B cell (primary cell): ENCODE data around the gene STAB1. TPM values are rescaled to one million over a fixed set of nuclear protein-coding genes. Genes with fewer than 3 reads are reported as not detected.

Experiments used
- ATAC-seq: fragments of 200-7000 bp; cut with Tn5 transposase; one replicate; pipeline ENCODE4 v1.10.0; 2021; ENCODE audit warnings: low read depth, mild to moderate bottlenecking, moderate number of reproducible peaks, moderate library complexity
- CTCF ChIA-PET: fragments of 350-600 bp; sonication (Branson Sonifier 250); formaldehyde crosslinking; loops from one replicate; lab custom pipeline; 2021; ENCODE audit warnings: antibody characterized with exemption, inconsistent platforms; lab: Charles Lee
- POLR2A ChIA-PET: fragments of 350-600 bp; sonication (Branson Sonifier 250); formaldehyde crosslinking; loops from one replicate; lab custom pipeline; 2021; ENCODE audit warnings: antibody characterized with exemption; lab: Charles Lee
- DNase-seq: peaks from one replicate; pipeline ENCODE4 v3.0.0; 2013
- H2AFZ ChIP-seq: 2 replicates; pipeline ENCODE4 v1.6.1; 2012; ENCODE audit warnings: mild to moderate bottlenecking, low read depth, low read length; ENCODE audit not compliant: insufficient read depth, poor library complexity, severe bottlenecking
- H3K27ac ChIP-seq, 2 donors: 1 replicate in 1 of 2; 2 replicates in 1 of 2; pipeline ENCODE4 v1.5.1; 2012 to 2013; ENCODE audit warnings: low read length in 2 of 2, mild to moderate bottlenecking in 2 of 2, moderate library complexity in 1 of 2
- H3K27me3 ChIP-seq, 4 experiments: fragments of 200-600 bp in 1 of 4; sonication (generic) in 1 of 4; replicated peaks in 1 of 4; 1 replicate in 2 of 4; 2 replicates in 2 of 4; pipeline versions ENCODE4 v1.6.1 to v1.7.0; 2013 to 2016; ENCODE audit warnings: low read length in 3 of 4, mild to moderate bottlenecking in 2 of 4, mixed read lengths in 1 of 4, moderate library complexity in 1 of 4; ENCODE audit not compliant: insufficient read depth in 4 of 4, control insufficient read depth in 3 of 4; ENCODE audit errors: control extremely low read depth in 1 of 4
- H3K36me3 ChIP-seq, 2 experiments: replicated peaks in 1 of 2; 1 replicate in 1 of 2; 2 replicates in 1 of 2; pipeline versions ENCODE4 v1.6.1 to v1.7.1; 2013; ENCODE audit warnings: low read length in 1 of 2; ENCODE audit not compliant: insufficient read depth in 2 of 2, control insufficient read depth in 1 of 2; ENCODE audit errors: control extremely low read depth in 1 of 2, extremely low read depth in 1 of 2
- H3K4me1 ChIP-seq, 2 donors: fragments of 200-600 bp in 1 of 2; sonication (generic) in 1 of 2; 1 replicate in 1 of 2; 2 replicates in 1 of 2; pipeline versions ENCODE4 v1.5.1 to v1.6.1; 2013 to 2017; ENCODE audit warnings: low read length in 2 of 2; ENCODE audit not compliant: control insufficient read depth in 2 of 2, insufficient read depth in 2 of 2
- H3K4me2 ChIP-seq: replicated peaks from 2 replicates; pipeline ENCODE3; 2012; ENCODE audit warnings: mild to moderate bottlenecking, low read depth, low read length; ENCODE audit not compliant: poor library complexity, severe bottlenecking
- H3K4me3 ChIP-seq, 5 experiments: fragments of 200-600 bp in 1 of 5; sonication (generic) in 1 of 5; 1 replicate in 3 of 5; 2 replicates in 2 of 5; pipeline versions ENCODE4 v1.5.1 to v1.7.0; 2011 to 2016; ENCODE audit warnings: low read length in 4 of 5, mild to moderate bottlenecking in 4 of 5, low read depth in 2 of 5, control low read depth in 1 of 5, moderate library complexity in 1 of 5; ENCODE audit not compliant: insufficient read depth in 1 of 5; ENCODE audit errors: control extremely low read depth in 1 of 5, extremely low read depth in 1 of 5
- H3K79me2 ChIP-seq: fragments of 200-600 bp; sonication (generic); one replicate; pipeline ENCODE4 v1.6.0; 2016; ENCODE audit warnings: low read length; ENCODE audit not compliant: control insufficient read depth, insufficient read depth
- H3K9ac ChIP-seq: fragments of 200-600 bp; sonication (generic); 2 replicates; pipeline ENCODE4 v1.6.1; 2017; ENCODE audit warnings: mild to moderate bottlenecking, low read length, moderate library complexity
- H3K9me3 ChIP-seq, 3 donors: one replicate each; pipeline versions ENCODE4 v1.6.1 to v1.7.1; 2013; ENCODE audit warnings: low read length in 2 of 3; ENCODE audit not compliant: control insufficient read depth in 2 of 3, insufficient read depth in 1 of 3; ENCODE audit errors: control extremely low read depth in 1 of 3
- H4K20me1 ChIP-seq: 2 replicates; pipeline ENCODE4 v1.6.0; 2012; ENCODE audit warnings: mild to moderate bottlenecking, low read length; ENCODE audit not compliant: insufficient read depth, control insufficient read depth, poor library complexity, severe bottlenecking
- H3K27ac Mint-ChIP-seq: one replicate; pipeline ENCODE4 v1.8.0; 2021; ENCODE audit warnings: mixed read lengths
- H3K27me3 Mint-ChIP-seq: one replicate; pipeline ENCODE4 v1.8.0; 2021; ENCODE audit warnings: mixed read lengths
- H3K4me1 Mint-ChIP-seq: one replicate; pipeline ENCODE4 v1.8.0; 2021; ENCODE audit warnings: mixed read lengths
- H3K4me3 Mint-ChIP-seq: one replicate; pipeline ENCODE4 v1.8.0; 2021; ENCODE audit warnings: mixed read lengths
- H3K9me3 Mint-ChIP-seq: one replicate; pipeline ENCODE4 v1.8.0; 2022; ENCODE audit warnings: mixed read lengths; ENCODE audit not compliant: insufficient read depth
- CTCF ChIP-seq: fragments of 200-600 bp; IDR thresholded peaks from one replicate; pipeline ENCODE4 v1.8.0; 2022; ENCODE audit warnings: antibody characterized with exemption, mild to moderate bottlenecking
- EZH2 ChIP-seq: IDR thresholded peaks from 2 replicates; pipeline ENCODE4 v1.6.1; 2012; ENCODE audit warnings: borderline replicate concordance, low read depth, mild to moderate bottlenecking, moderate library complexity, low read length; ENCODE audit not compliant: insufficient read depth, poor library complexity, severe bottlenecking
- whole genome bisulfite sequencing: methylation state at CpG from one replicate; pipeline ENCODE4 v1.1.5; 2013; ENCODE audit warnings: missing lambda C conversion rate; ENCODE audit not compliant: insufficient coverage; 5-methylcytosine and 5-hydroxymethylcytosine counted together
- intact Hi-C: fragments of 100-400 bp; cut with micrococcal nuclease; formaldehyde crosslinking; loops from one replicate; pipeline ENCODE4 v1.10.0; 2022
- polyA plus RNA-seq: library from polyadenylated mRNA; depleted of rRNA; stranded (reverse); fragments of >200 nt; gene quantifications from 2 replicates; pipeline ENCODE4 v1.2.3, GENCODE V29; 2012
- total RNA-seq, 2 donors: library from RNA; stranded (reverse); fragments of 120-200 nt in 1 of 2; gene quantifications; 1 replicate in 1 of 2; 2 replicates in 1 of 2; pipeline versions ENCODE4 v1.2.3 to v1.2.4, GENCODE V29; 2013 to 2022

STAB1 gene
- total and polyA plus RNA-seq, 2 donors (not counting 1 experiment from before 2014, with no cell fraction given): 3.8 to 4.5 TPM

GRCh38 chr3:52503788-52504424, 8.8 kb downstream of the STAB1 start:
- CTCF ChIA-PET: interaction anchor here (0.7 kb wide), 1 partner anchor 30 kb away, joined by 3 read pairs; no protein-coding TSS in a partner anchor
- H3K27me3 Mint-ChIP-seq: no peaks in the 10 kb centered on the region
- Histone ChIP-seq H3K36me3 (no peaks in the 10 kb centered on the region), H3K9ac (no peak overlapping the region), H3K79me2 (no peaks in the 10 kb centered on the region), H3K4me2 (no peak overlapping the region), H3K9me3 (no peaks in the 10 kb centered on the region), H4K20me1 (no peaks in the 10 kb centered on the region), H3K27me3 (no peaks in the 10 kb centered on the region), H3K4me3 (no peak overlapping the region), H3K27ac (no peak overlapping the region), H2AFZ (no peak overlapping the region), H3K4me1 (peaks cover 3 to 5% of the 10 kb centered on the region in 2 donors)
- POLR2A ChIA-PET: no interaction called here
- H3K4me3 Mint-ChIP-seq: no peak overlapping the region
- no peaks in the 10 kb centered on the region for H3K9me3 Mint-ChIP-seq
- intact Hi-C loops: no loop called here
- TF ChIP-seq CTCF (no peak), EZH2 (no peak)
- no peak overlapping the region for H3K27ac Mint-ChIP-seq
- 87% methylated on average over 15 of the region's 23 CpGs for WGBS
- DNase-seq (no peak), ATAC-seq (no peak)
- peaks cover 7% of the 10 kb centered on the region for H3K4me1 Mint-ChIP-seq

GRCh38 chr3:52504977-52505376, 9.8 kb downstream of the STAB1 start:
- ATAC-seq (no peak), DNase-seq (no peak)
- Histone ChIP-seq H3K9ac (no peak overlapping the region), H3K9me3 (no peaks in the 10 kb centered on the region), H2AFZ (no peak overlapping the region), H3K4me2 (no peak overlapping the region), H4K20me1 (no peaks in the 10 kb centered on the region), H3K27me3 (no peaks in the 10 kb centered on the region), H3K79me2 (no peaks in the 10 kb centered on the region), H3K27ac (no peak overlapping the region), H3K4me3 (no peak overlapping the region), H3K4me1 (no peaks in the 10 kb centered on the region), H3K36me3 (no peaks in the 10 kb centered on the region)
- Mint-ChIP-seq H3K27me3 (no peaks in the 10 kb centered on the region), H3K27ac (no peak overlapping the region), H3K4me3 (no peak overlapping the region), H3K9me3 (no peaks in the 10 kb centered on the region), H3K4me1 (peaks cover 2% of the 10 kb centered on the region)
- intact Hi-C loops: no loop called here
- ChIA-PET CTCF (no interaction called here), POLR2A (no interaction called here)
- WGBS: 93% methylated on average over 10 of the region's 10 CpGs
- TF ChIP-seq CTCF (no peak), EZH2 (no peak)
